ENCODE measurements around the gene CBFA2T3.

The CBFA2T3 gene

DNA sequence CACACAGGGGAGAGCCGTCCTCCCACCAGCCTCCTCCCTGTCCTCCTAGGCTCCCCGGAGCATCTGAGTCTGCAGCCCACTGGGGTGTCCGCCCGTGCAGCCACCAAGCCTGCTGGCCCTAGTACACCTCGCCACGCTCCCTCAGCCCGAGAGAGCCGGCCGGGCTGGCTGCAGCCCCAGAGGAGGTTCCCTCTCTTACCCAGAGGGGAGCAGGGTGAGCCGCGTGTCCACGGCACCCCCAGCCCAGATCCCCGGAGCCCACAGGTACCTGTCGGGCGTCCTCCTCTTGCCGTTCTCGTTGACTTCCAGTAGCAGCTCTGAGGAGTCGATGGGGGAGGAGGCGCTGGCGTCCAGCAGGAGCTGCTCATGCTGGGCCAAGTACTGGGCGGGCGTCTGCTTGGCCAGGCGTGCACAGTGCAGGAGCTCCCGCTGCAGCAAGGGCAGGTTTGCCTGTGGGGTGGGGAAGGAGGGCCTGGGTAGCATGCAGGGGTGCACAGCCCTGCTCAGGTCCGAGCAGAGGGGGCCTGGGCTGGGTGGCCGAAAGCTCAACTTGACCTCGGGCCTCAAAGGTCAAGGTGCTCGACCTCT, 91.2 kb downstream of the CBFA2T3 start:
- no peak for DNase-seq

DNA sequence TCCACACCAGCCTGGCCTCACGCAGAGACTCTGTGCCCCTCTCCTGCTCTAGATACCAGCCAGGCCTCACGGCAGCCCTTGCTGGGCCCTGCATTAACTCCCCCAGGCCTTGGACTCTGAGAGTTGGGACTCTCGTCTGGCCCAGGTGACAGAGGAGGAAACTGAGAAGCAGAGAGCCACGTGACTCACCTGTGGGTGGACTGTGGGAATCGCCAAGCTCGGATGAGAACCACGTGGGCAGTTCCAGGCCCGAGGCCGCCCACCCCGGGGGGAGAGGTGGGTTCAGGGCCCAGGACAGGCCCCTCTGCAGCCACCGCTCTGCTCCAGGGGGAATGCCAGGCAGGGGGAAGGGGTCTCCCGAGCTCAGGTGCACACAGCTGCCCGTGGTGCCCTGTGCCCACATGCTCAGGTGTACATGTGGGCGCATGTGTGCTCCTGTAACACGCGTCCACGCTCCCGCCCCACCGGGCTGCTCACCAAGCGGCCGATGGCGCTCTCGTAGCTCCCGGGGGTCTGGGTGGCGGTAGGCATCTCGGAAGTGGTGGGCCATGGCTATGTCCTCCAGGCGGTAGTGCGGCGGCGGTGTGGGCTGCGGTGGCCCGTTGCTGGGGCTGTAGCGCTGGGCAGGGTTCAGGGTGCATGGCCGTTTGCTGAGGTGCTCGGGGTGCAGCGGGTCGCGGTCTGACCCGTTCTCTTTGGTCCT, 92.3 kb downstream of the CBFA2T3 start:
- DNase-seq, result no peak

DNA sequence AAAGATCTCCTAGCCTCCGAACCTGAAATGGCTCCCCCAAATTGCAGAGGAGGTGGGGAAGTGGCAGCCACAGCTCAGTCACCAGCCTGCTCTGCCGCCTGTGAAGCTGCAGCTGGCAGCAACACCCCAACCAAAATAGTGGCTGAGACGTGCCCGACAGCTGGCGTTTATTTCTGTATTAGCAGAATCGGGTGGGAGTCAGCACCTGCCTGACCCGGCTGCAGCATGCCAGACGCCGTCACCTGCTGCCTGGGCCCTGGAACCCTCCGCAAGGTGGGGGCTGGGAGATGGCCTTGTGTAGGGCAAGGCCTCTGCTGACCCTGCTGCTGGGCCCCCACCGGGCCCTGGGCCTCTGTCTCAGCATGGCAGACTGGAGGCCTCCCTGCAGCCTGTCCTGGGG, 93.1 kb downstream of the CBFA2T3 start:
- no peak for DNase-seq

DNA sequence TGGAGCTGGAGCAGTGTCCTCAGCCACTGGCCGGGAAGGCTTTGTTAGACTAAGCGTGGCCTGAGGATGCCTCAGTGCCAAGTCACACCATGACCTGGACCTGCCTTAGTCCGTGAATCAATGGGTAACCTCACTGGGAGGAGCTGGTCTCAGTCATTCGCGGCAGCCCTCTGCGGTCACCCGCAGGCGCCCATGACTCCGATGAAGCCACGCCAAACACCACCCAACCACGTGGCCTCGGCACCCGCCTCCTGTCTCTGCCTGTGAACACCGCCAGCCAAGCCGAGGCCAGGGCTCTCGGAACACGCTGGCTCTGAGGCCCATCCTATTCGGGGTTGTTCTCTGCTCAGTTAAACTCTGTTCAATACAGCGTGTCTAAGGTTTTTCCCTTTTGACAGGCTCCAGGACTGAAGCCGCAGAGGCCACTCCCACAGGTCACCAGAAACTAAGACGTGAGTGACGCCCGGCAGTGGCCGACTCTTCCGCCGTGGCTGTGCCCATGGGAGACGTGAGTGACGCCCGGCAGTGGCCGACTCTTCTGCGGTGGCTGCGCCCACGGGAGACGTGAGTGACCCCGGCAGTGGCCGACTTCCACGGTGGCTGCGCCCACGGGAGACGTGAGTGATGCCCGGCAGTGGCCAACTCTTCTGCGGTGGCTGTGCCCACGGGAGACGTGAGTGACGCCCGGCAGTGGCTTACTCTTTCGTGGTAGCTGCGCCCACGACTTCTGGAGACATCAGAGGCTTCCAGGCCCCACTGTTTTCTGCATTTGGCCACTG, 93.7 kb downstream of the CBFA2T3 start:
- DNase-seq, result no peak

DNA sequence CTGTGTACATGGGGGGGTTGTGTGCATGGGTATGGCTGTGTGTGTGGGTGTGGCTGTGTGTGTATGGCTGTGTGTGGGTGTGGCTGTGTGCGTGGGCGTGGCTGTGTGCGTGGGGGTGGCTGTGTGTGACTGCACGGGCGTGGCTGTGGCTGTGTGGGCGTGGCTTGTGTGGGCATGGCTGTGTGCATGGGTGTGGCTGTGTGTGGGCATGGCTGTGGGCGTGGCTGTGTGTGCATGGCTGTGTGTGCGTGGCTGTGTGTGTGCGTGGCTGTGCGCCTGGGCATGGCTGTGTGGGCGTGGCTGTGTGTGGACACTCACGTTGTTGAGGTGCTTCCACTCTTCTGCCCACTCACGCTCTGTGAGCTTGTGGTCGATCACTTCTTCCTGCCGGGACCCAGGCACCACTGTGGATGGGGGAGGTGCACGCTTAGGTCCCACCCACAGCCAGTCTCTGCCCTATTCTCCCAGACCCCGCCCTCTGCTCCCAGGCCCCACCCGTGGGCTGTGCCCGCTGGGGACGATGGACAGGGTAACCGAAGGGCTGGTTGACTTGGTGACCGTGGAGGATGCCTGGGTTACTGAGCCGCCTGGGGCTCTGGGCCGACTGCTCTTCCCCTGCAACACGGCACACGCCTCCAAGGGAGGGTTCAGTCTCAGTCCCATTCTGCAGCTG, 94.5 kb downstream of the CBFA2T3 start:
- no peak for DNase-seq

DNA sequence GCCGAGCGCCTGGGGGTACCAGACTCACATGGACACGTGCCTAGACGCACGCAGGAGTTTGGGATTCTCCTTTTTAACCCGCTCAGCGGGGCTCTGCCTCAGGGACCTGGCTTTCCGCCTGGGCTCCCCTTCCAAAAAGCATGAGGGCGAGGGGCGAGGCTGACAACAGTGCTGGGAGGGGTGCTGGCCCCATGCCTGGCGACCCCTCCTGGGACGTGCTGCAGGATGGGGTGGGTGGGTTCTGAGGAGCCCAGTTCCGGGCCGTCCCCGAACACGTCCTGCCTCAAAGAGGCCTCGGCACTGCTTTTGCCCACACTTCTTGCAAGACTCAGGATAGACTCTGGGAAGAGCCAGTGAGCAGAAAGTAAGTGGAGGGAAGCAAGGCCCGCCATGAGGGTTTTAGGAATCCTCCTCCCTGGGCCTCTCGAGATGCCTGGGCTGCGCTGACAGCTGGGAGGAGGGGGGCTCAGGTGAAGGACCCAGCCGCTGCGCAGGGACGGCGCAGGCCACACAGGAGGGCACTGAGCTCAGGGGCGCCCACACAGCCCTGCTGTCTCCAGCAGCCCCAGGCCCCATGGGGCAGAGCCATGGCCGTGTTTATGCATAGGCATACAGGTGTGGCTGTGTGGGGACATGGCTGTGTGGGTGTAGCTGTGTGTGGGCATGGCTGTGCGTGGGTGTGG, 95.2 kb downstream of the CBFA2T3 start:
- DNase-seq, result no peak

DNA sequence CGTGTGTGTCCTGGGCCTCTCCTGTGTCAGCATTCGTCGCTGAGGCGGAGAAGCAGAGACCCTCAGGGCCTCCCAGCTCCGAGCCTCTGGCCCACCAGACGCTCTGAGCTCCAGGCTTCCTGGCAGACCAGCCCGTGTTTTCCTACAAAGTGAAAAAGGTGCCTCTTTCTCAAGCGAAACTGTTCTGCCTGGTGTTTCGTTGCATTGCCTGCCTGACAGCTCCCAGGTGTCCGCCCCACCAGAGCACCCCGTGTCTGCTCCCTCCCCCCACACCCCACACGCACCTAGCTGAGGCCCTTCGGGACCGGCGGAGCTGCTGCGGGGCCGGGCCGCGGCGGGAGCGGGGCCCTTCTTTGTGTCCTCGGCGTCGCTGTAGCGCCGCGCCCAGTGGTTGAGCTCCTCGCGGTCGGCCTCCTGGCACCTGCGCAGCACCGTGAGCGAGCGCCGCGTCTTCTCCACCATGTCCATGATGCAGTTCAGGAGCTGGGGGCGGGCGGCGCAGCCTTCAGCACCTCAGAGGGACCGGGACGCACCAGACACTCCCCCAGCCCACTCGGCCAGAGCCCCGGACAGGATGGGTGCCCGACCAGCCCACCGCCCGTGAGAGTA, 95.9 kb downstream of the CBFA2T3 start:
- DNase-seq, result no peak

DNA sequence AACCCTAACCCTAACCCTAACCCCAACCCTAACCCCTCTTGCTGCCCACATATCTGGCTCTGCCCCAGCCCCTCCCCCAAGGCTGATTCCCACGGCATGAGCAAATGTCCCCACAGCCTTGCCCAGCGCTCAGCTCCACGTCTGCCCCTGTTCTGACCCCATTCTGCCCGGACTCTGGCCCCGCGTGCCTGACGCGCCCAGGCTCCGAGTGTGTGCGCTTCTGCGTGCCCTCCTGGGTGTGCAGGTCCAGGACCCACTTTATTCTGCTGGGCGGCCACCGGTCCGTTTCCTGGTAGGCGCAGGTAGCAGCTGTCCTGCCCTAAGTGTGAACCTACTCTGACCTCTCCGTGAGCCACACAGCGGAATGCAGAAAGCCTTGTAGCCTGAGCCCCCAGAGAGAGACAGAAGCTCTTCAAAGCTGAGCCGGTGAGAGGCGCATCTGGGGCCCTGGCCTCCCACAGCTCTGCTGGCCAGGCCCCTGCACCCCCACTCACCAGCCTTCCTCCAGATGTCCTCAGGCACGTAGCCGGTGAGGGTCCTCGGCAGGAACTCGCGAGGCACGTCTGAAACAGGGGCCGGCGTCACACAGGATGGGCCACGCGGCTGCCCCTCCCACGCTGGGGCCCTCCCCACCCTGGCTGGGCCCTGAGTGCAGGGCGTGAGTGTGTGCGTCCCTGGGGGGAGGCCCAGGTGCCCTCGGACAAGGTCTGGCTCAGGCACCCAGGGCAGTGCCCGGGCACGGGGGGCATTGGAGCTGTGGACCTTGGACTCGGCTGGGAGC, 96.6 kb downstream of the CBFA2T3 start:
- no peak for DNase-seq

DNA sequence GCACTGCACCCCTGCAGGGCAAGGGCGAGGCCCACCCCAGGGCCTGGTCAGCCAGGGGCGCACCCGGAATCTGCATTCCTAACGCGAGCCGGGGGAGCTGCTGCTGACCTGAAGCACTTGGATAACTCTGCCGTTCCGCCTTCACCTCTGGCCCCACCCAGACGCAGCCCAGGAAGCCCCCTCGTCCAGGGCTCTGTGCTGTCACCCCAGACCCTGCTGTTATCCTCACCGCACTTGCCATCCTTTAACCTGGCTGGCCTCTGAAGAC, 97.3 kb downstream of the CBFA2T3 start:
- DNase-seq, result no peak

DNA sequence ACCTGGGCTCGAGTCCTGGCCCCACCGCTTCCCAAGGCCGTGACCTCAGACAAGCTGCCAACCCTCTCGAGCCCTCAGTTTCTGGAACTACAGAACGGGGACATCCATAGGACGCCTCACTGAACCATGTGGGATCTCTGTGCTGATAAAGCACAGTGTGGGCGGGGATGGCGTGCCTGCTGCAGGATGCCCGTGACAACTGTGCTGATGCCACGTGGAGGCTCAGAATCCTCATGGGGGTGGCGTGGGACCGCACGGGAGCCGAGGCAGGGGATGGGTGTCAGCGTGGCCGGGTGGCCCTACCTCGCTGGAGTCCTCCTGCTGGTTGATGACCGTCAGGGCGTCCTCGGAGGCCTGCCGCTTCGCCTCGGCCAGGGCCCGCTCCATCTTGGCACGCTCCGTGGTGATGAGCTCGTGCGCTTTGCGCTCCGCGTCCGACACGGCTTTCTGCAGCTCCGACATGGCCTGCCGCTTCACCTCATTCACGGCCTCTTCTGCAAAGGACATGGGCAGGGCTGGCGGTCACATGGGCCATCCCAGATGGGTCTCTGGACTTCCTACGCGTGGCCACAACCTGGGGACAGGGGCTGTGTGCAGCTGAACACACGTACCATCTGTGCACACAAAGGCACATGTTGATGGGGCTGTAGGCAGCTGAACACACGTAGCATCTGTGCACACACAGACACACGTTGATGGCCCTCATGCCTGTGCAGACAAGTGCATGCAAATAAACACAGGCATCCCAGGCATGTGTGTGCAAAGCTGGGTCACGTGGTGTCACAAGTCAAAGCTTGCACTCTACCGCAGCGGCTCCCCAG, 97.8 kb downstream of the CBFA2T3 start:
- no peak for DNase-seq

DNA sequence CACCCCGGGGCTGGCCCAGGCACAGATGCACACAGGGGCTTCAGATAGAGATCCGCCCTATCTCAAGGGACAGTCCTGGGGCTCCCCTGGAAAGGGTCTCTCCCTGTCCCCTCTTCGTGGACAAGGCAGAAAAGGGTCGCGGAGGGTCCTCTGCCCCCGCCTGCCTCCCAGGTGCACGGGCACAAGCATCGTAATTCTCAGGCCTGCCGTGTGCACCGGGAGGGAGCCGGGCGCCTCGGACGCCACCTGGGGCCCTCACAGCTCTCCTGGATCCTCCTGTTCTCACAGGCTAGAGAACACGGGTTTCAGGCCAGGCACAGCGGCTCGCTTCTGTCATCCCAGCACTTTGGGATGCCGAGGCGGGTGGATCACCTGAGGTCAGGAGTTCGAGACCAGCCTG, 98.7 kb downstream of the CBFA2T3 start:
- DNase-seq, result no peak

DNA sequence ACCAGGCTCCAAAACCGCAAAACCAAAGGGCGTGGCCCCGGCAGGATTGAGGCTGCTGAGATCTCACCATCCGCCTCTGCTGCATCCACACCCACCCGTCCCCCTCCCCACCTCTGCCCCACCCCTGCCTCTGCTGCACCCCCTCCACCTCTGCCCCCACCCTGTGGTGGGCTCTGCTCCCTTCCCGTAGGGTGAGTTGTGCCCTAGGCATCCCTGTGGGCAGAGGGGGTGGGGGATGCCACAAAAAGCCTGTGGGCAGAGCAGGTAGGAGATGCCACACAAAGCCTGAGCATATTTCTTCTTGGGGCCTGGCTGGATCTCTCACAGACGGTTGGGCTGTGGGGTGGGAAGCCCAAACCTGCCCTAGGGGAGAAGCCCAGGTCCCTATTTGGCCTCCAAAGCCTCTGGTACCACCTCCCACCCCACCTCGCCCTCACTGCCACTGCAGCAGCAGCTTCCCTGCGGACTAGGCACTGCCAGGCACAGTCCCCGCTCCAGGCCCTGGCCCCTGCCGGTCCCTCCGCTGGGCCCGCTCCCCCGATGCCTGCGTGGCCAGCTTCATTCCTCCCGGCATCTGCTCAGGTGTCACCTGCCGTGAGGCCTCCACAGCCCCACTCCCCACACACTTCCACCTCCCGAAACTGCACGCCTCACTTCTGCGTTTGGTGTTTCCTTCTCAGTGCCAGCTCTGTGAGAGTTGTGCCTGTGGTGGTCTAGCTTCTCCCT, 99.3 kb downstream of the CBFA2T3 start:
- no peak for DNase-seq

DNA sequence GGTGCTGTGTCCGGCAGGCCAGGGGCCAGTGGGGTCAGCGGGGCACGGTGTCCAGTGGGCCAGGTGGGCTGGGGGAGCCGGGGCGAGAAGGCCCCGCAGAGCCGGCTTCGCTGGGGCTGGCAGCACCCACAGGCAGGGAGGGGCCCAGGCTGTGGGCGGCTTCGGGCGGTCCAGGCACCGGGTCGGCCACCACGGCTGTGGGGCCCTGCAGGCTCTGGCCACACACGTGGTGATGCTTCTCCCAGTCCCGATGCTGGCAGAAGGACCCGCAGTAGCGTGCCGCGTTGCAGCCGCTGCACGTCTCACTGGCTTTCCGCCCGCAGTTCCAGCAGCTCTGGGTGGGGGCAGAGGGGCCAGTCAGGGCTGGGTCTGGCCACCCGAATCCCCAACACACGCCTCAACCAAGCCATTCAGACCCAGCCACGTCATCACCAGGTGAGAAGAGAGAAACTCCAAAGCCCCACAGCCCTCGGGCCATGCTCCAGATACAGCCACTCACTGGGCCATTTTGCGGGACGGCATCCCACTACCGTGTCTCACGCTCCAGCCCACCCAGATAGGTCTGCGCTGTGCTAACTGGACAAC, 100.0 kb downstream of the CBFA2T3 start:
- no peak for DNase-seq

DNA sequence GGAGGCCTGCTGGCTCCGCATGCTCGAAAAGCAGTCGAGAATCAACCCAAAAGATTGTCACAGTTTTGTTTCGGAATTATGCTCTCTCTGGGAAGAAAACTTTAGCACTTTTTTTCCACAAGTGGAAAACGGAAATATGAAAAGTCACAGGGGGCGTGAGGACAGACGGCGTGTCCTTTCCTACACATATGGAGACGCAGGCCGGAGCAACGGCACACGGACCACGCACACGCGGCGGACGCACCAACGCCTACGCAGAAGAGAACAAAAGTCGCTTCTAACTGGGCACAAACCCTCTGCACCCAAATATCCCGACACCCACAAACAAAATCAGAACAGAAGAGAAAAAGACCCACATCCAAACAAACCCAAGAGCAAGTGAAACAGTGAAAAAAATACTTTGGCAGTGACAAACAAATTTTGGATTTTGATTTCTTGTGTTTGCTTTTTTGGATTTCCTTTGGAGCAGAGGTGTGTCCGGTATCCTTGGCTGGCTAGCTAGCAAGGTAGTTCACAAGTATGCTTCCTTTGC, 101.2 kb downstream of the CBFA2T3 start:
- DNase-seq, result no peak

DNA sequence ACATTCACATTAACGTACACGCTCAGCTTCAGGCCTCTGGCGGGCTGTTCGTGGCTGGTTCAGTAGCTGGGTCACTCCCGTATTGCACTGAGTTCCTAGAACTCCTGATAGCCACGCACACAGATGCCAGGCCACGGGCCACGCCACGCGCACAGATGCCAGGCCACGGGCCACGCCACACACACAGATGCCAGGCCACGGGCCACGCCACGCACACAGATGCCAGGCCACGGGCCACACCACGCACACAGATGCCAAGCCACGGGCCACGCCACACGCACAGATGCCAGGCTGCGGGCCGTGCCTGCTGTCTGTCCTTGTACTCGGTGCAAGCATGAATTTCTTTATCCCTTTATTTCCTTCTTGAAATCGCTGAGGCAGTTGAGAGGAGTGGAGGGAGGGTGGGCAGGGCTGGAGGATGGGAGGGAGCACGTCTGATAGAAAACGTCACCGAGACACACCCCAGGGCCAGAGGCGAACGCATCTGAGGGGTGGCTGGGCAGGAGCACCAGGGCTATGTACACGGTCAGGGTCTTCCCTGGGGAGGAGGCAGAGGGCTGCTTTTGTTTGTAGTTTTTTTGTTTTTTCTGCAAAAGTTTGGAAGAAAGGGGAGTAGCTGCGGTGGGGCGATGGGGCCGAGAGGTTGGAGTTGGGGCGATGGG, 101.9 kb downstream of the CBFA2T3 start:
- DNase-seq, result no peak

DNA sequence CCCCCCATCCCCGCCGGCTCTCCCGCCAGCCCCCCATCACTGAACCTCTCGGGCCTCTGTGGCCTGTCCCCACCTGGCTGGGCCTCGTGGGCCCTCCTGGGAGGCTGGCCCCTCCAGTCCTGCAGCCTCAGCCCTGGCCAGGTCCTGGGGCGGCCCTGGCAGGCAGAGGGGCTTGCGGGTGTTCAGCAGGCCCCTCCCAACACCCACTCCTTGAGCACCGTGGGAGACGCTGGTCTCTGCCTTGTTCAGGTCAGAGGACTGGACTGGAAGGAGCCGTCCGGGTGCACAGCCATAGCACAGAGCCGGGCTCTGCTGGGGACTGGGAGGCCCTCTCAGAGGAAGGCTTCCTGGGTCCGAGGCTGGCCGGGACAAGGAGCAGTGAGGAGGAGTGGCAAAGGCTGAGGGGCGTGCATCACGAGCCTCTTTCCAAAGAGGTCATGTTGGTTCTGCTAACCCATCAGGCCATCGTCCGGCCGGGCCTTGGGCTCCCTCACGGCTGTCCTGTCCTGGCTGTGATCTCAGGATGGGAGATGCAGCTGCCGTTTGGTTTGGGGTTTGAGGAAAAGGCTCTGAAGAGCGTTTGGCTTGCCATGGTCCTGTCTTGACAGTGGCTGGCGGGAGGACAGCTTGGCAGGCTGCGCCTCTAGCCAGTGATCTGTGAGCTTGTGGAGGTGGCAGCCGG, 104.2 kb downstream of the CBFA2T3 start:
- DNase-seq, result no peak

DNA sequence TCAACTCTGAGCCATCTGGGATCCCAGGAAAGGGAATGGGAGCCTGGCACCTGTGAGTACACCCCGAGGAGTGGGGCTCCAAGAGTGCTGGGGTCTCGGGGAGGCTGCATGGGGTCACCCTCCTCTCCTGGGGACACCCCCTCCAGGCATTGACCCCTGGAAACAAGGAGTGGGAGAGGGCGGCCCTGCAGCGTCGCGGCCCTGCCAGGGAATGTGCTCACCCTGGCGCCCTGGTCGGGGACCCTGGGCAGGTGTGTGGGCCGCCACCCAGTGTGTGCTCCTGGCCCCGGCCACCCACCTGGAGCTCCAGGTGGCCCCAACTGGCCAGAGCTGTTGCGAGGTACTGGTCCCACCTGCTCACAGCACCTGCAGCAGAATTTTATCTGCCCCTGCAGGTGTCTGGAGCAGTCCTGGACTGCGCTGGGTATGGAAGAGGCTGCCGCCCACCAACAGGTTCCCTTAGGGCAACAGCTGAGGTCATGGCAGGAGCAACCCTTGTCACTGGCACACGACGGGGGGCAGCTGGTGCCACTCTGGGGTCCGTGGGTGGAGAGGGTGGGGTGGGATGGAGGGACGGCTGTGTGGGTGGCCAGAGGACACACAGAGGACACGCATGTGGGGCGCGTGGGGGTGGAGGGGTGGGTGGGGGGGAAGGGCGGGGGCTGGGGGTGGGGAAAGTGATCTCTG, 105.1 kb downstream of the CBFA2T3 start:
- no peak for DNase-seq

DNA sequence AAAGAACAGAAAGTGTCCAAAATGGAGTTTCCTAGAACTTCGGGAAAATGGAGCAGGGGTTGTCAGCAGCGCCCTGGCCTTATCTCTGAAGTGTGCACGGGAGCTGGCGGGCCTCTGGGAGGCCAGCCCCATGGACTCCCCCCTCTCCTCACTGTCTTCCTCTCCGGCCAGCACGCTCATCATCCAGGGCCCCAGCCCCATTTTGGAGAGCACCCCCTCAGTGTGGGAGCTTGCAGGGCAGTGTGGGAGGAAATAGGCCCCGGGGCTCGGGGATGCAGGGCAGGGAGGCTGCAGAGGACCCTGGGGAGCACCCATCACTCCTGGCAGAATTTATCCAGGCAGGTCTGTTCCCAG, 105.7 kb downstream of the CBFA2T3 start:
- DNase-seq, result no peak
